CD4-positive, alpha-beta T cell treated with Interleukin-17A for 1 hour (primary cell): Measurements from ENCODE around the gene FBXO36.

Source experiments
- DNase-seq: peaks from one replicate; pipeline ENCODE4 v3.0.0-alpha.2; 2020

Gene FBXO36

GRCh38 chr2:229974266-229974665 is 52.0 kb downstream of the FBXO36 start:
- no peak for DNase-seq

- DNase-seq, result no peak
These were observed 58.3 kb downstream of the FBXO36 start for GRCh38 chr2:229980431-229981184.

GRCh38 chr2:229993236-229993635 is 70.9 kb downstream of the FBXO36 start:
- DNase-seq, result no peak

- no peak for DNase-seq
These were observed 74.0 kb downstream of the FBXO36 start for GRCh38 chr2:229996320-229996719.

- no peak for DNase-seq
These were observed 75.3 kb downstream of the FBXO36 start for GRCh38 chr2:229997565-229997964.

GRCh38 chr2:230000118-230000841 is 78.0 kb downstream of the FBXO36 start:
- DNase-seq, result no peak

GRCh38 chr2:230007931-230008707 is 85.8 kb downstream of the FBXO36 start:
- DNase-seq, result peak; percentile 77

- DNase-seq, result no peak
These were observed 86.4 kb downstream of the FBXO36 start for GRCh38 chr2:230008708-230009066.

GRCh38 chr2:230010501-230010900 is 88.2 kb downstream of the FBXO36 start:
- DNase-seq, result no peak

- no peak for DNase-seq
These were observed 89.3 kb downstream of the FBXO36 start for GRCh38 chr2:230011617-230012016.

- DNase-seq, result no peak
These were observed 90.1 kb downstream of the FBXO36 start for GRCh38 chr2:230012267-230012884.

- DNase-seq, result no peak
These were observed 94.5 kb downstream of the FBXO36 start for GRCh38 chr2:230016844-230017243.

- DNase-seq, result no peak
These were observed 95.8 kb downstream of the FBXO36 start for GRCh38 chr2:230018153-230018552.

- no peak for DNase-seq
These were observed 97.4 kb downstream of the FBXO36 start for GRCh38 chr2:230019742-230020141.

GRCh38 chr2:230023313-230023712 is 101.0 kb downstream of the FBXO36 start:
- DNase-seq, result no peak

GRCh38 chr2:230042195-230042594 is 119.9 kb downstream of the FBXO36 start:
- no peak for DNase-seq

GRCh38 chr2:230043025-230043424 is 120.7 kb downstream of the FBXO36 start:
- DNase-seq, result no peak

GRCh38 chr2:230043461-230043860 is 121.2 kb downstream of the FBXO36 start:
- no peak for DNase-seq

- DNase-seq, result no peak
These were observed 124.2 kb downstream of the FBXO36 start for GRCh38 chr2:230046491-230046890.

GRCh38 chr2:230048010-230048671 is 125.8 kb downstream of the FBXO36 start:
- DNase-seq, result no peak

- no peak for DNase-seq
These were observed 127.8 kb downstream of the FBXO36 start for GRCh38 chr2:230050136-230050535.

GRCh38 chr2:230052299-230052698 is 130.0 kb downstream of the FBXO36 start:
- DNase-seq, result no peak
